Measurements from ENCODE around the gene HOTAIR.

HOTAIR gene

GRCh38 chr12:53991077-53991460 lies 16.3 kb upstream of the HOTAIR start:
- no peak for TF ChIP-seq POLR2A (IDR thresholded peaks at IDR 0.05; ENCODE audit: low read length)
- no peak for TF ChIP-seq GATA1 (IDR thresholded peaks at IDR 0.05; ENCODE audit: low read depth, low read length)
- no peak for DNase-seq

GRCh38 chr12:53990311-53991076 lies 15.7 kb upstream of the HOTAIR start:
- TF ChIP-seq GATA1 (IDR thresholded peaks at IDR 0.05; ENCODE audit: low read depth, low read length) = no peak
- no peak for TF ChIP-seq POLR2A (IDR thresholded peaks at IDR 0.05; ENCODE audit: low read length)
- no peak for DNase-seq

- TF ChIP-seq POLR2A (IDR thresholded peaks at IDR 0.05; ENCODE audit: low read length) = no peak
- no peak for TF ChIP-seq GATA1 (IDR thresholded peaks at IDR 0.05; ENCODE audit: low read depth, low read length)
- DNase-seq = peak; percentile 29 to 41
Observed at GRCh38 chr12:53989227-53990113, 14.7 kb upstream of the HOTAIR start.

GRCh38 chr12:53988541-53989226 lies 13.9 kb upstream of the HOTAIR start:
- TF ChIP-seq GATA1 (IDR thresholded peaks at IDR 0.05; ENCODE audit: low read depth, low read length) = no peak
- no peak for TF ChIP-seq POLR2A (IDR thresholded peaks at IDR 0.05; ENCODE audit: low read length)
- DNase-seq = no peak

- TF ChIP-seq GATA1 (IDR thresholded peaks at IDR 0.05; ENCODE audit: low read depth, low read length) (no peak), POLR2A (IDR thresholded peaks at IDR 0.05; ENCODE audit: low read length) (no peak)
- no peak for DNase-seq
Observed at GRCh38 chr12:53987787-53988230, 13.1 kb upstream of the HOTAIR start.

- no peak for DNase-seq
- TF ChIP-seq GATA1 (IDR thresholded peaks at IDR 0.05; ENCODE audit: low read depth, low read length) (no peak), POLR2A (IDR thresholded peaks at IDR 0.05; ENCODE audit: low read length) (no peak)
Observed at GRCh38 chr12:53986686-53987483, 12.1 kb upstream of the HOTAIR start.

GRCh38 chr12:53985994-53986685 lies 11.4 kb upstream of the HOTAIR start:
- TF ChIP-seq POLR2A (IDR thresholded peaks at IDR 0.05; ENCODE audit: low read length) (no peak), GATA1 (IDR thresholded peaks at IDR 0.05; ENCODE audit: low read depth, low read length) (no peak)
- no peak for DNase-seq

GRCh38 chr12:53985692-53985993 lies 10.9 kb upstream of the HOTAIR start:
- no peak for DNase-seq
- TF ChIP-seq GATA1 (IDR thresholded peaks at IDR 0.05; ENCODE audit: low read depth, low read length) = no peak
- TF ChIP-seq POLR2A (IDR thresholded peaks at IDR 0.05; ENCODE audit: low read length) = no peak

GRCh38 chr12:53984901-53985691 lies 10.3 kb upstream of the HOTAIR start, which contains the start of gene HOXC10:
HOXC10 (plus strand) TSS chr12:53985146; CDS start chr12:53985260, 114 bp downstream.
- DNase-seq = peak; percentile 85 to 92
- no peak for TF ChIP-seq GATA1 (IDR thresholded peaks at IDR 0.05; ENCODE audit: low read depth, low read length)
- no peak for TF ChIP-seq POLR2A (IDR thresholded peaks at IDR 0.05; ENCODE audit: low read length)

- no peak for TF ChIP-seq POLR2A (IDR thresholded peaks at IDR 0.05; ENCODE audit: low read length)
- TF ChIP-seq GATA1 (IDR thresholded peaks at IDR 0.05; ENCODE audit: low read depth, low read length) = no peak
- no peak for DNase-seq
Observed at GRCh38 chr12:53983950-53984572, 9.3 kb upstream of the HOTAIR start.

- DNase-seq = no peak
- TF ChIP-seq POLR2A (IDR thresholded peaks at IDR 0.05; ENCODE audit: low read length) (no peak), GATA1 (IDR thresholded peaks at IDR 0.05; ENCODE audit: low read depth, low read length) (no peak)
Observed at GRCh38 chr12:53983568-53983949, 8.8 kb upstream of the HOTAIR start.
